ENCODE results near the gene ZFYVE1. TPM values are rescaled to one million over a fixed set of nuclear protein-coding genes. Genes with fewer than 3 reads are reported as not detected.

ZFYVE1 gene
- total and polyA plus RNA-seq, 2 donors (not counting 3 experiments of a cell fraction or from before 2014, with no cell fraction given) = 27.3 to 29.2 TPM

DNA sequence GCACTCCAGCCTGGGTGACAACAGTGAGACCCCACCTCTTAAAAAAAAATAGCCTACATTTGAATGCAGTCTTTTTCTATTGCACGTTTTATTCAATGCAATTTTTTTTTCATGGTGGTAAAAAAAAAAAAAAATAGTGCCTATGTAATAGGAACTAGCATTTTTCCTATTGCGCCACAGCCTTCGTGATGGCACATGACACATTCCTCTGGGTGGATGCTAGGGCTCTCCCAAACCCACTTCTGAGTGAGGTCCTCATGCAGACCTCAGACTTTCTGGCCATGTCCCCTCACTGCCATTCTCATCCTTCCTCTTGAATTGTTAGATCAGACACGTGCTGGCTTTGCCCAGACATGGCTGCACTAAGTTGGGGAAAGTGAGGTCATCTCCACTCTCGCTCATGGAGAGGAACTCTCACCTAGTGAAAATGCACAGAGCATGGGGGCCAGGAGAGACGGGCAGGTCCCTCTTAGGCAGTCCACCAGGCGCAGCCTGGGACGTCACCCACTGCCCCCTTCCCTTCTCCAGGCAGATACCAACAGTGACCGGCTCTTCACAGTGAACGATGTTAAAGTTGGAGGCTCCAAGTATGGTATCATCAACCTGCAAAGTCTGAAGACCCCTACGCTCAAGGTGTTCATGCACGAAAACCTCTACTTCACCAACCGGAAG lies 81.4 kb downstream of the ZFYVE1 start:
- ChIA-PET CTCF (interaction anchor here (7.7 kb wide), 1 partner anchor 432 kb away, joined by 47 read pairs; no protein-coding TSS in a partner anchor), POLR2A (no interaction called here)
- no peaks in the 10 kb centered on the region for H3K27me3 ChIP-seq (ENCODE audit: control insufficient read depth in 2 of 2, insufficient read depth in 2 of 2, low read length in 2 of 2)
- H3K9me3 ChIP-seq (replicated peaks; ENCODE audit: control insufficient read depth, insufficient read depth, low read length) = no peaks in the 10 kb centered on the region
- no peak overlapping the region for H3K27ac ChIP-seq (ENCODE audit: insufficient read depth, low read depth, low read length)
- FAIRE-seq = no peak
- BruUV-seq (replicated peaks) = no TSS peak
- DNase-seq (ENCODE audit: low read depth, low spot score) = no peak
- no peak for TF ChIP-seq JUN (IDR thresholded peaks at IDR 0.05; ENCODE audit: borderline replicate concordance, insufficient read depth, insufficient read length, low read depth)
- no peak for TF ChIP-seq EZH2 (IDR thresholded peaks at IDR 0.05; ENCODE audit: borderline replicate concordance, low read depth, low read length, severe bottlenecking)
- no peak for TF ChIP-seq POLR2A (IDR thresholded peaks at IDR 0.05; ENCODE audit: low read depth, low read length)
- no peaks in the 10 kb centered on the region for H3K79me2 ChIP-seq (ENCODE audit: control insufficient read depth, insufficient read depth, low read length)
- H3K36me3 ChIP-seq (ENCODE audit: control insufficient read depth in 2 of 2, extremely low read depth in 1 of 2, insufficient read depth in 2 of 2, low read length in 2 of 2) = peaks cover 2 to 9% of the 10 kb centered on the region in 2 experiments
- dilution Hi-C loops (cut with MboI; ENCODE audit: extremely low pct_ligation_motif_present, low sequenced_read_pairs) (no loop called here), intact Hi-C loops (cut with micrococcal nuclease) (no loop called here)
- H3K4me1 ChIP-seq (ENCODE audit: control insufficient read depth, extremely low read depth, insufficient read depth, low read length) = no peaks in the 10 kb centered on the region
- no peaks in the 10 kb centered on the region for H4K20me1 ChIP-seq (replicated peaks; ENCODE audit: control insufficient read depth, extremely low read depth, insufficient read depth, low read length)
- H3K4me3 ChIP-seq (replicated peaks in 1 of 3; ENCODE audit: insufficient read depth in 1 of 3, low read depth in 1 of 3, low read length in 3 of 3) = no peak overlapping the region
- no peak overlapping the region for H3K4me2 ChIP-seq (ENCODE audit: insufficient read depth, low read length)
- no peak overlapping the region for H2AFZ ChIP-seq (ENCODE audit: low read depth, low read length)
- H3K9me1 ChIP-seq (replicated peaks; ENCODE audit: control insufficient read depth, extremely low read depth, insufficient read depth, low read length) = no peaks in the 10 kb centered on the region
- H3K9ac ChIP-seq (replicated peaks; ENCODE audit: extremely low read depth, insufficient read depth, low read length) = no peak overlapping the region

DNA sequence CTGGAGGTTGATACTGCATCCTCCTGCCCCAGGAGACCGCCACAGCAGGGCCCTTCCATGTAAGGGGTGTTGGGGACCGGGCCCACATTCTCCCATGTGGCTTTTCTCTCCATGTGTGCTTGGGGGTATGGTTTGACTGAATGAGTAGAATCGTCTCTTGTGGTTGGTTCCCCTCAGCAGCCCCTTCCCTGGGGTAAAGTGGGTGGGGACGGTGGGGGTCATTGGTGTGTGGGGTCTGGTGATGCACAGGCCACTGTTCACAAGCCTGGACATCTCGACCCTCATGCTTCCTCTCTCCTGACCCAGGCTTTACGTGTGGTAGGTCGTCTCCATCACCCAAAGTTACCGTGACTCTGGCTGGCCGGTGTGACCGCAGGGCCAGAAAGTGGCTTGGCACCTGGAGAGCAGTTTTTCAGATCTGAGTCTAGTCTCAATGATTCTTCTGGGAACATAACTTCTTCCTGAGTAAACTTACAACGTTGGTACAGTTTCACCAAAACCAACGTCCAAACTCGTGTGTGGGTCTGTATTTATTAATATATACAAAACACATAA lies 83.0 kb downstream of the ZFYVE1 start:
- Histone ChIP-seq H3K9me1 (replicated peaks; ENCODE audit: control insufficient read depth, extremely low read depth, insufficient read depth, low read length) (no peaks in the 10 kb centered on the region), H3K4me2 (ENCODE audit: insufficient read depth, low read length) (no peak overlapping the region), H3K36me3 (ENCODE audit: control insufficient read depth in 2 of 2, extremely low read depth in 1 of 2, insufficient read depth in 2 of 2, low read length in 2 of 2) (peaks cover 2 to 14% of the 10 kb centered on the region in 2 experiments), H3K27me3 (ENCODE audit: control insufficient read depth in 2 of 2, insufficient read depth in 2 of 2, low read length in 2 of 2) (no peaks in the 10 kb centered on the region), H3K27ac (ENCODE audit: insufficient read depth, low read depth, low read length) (no peak overlapping the region), H3K9ac (replicated peaks; ENCODE audit: extremely low read depth, insufficient read depth, low read length) (no peak overlapping the region), H3K4me1 (ENCODE audit: control insufficient read depth, extremely low read depth, insufficient read depth, low read length) (no peaks in the 10 kb centered on the region), H4K20me1 (replicated peaks; ENCODE audit: control insufficient read depth, extremely low read depth, insufficient read depth, low read length) (no peaks in the 10 kb centered on the region), H3K79me2 (ENCODE audit: control insufficient read depth, insufficient read depth, low read length) (no peaks in the 10 kb centered on the region), H2AFZ (ENCODE audit: low read depth, low read length) (no peak overlapping the region), H3K9me3 (replicated peaks; ENCODE audit: control insufficient read depth, insufficient read depth, low read length) (no peaks in the 10 kb centered on the region), H3K4me3 (replicated peaks in 1 of 3; ENCODE audit: insufficient read depth in 1 of 3, low read depth in 1 of 3, low read length in 3 of 3) (no peak overlapping the region)
- DNase-seq (ENCODE audit: low read depth, low spot score) (no peak), FAIRE-seq (no peak)
- intact Hi-C loops (cut with micrococcal nuclease) (no loop called here), dilution Hi-C loops (cut with MboI; ENCODE audit: extremely low pct_ligation_motif_present, low sequenced_read_pairs) (no loop called here)
- BruUV-seq (replicated peaks) = no TSS peak
- CTCF ChIA-PET = interaction anchor here (1.1 to 7.7 kb wide), 2 partner anchors 428 to 430 kb away, joined by 3 to 47 read pairs; no protein-coding TSS in a partner anchor
- POLR2A ChIA-PET = no interaction called here
- TF ChIP-seq, protein P1, sequence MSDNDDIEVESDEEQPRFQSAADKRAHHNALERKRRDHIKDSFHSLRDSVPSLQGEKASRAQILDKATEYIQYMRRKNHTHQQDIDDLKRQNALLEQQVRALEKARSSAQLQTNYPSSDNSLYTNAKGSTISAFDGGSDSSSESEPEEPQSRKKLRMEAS (IDR thresholded peaks at IDR 0.05; ENCODE audit: insufficient read depth, insufficient read length) = no peak
- TF ChIP-seq POLR2AphosphoS5 (IDR thresholded peaks at IDR 0.05; ENCODE audit: insufficient read depth, low read depth, low read length) (no peak), MYC (IDR thresholded peaks at IDR 0.05; ENCODE audit: low read depth, low read length) (no peak), POLR2A (IDR thresholded peaks at IDR 0.05; ENCODE audit: low read depth, low read length) (no peak), EZH2 (IDR thresholded peaks at IDR 0.05; ENCODE audit: borderline replicate concordance, low read depth, low read length, severe bottlenecking) (no peak), JUN (IDR thresholded peaks at IDR 0.05; ENCODE audit: borderline replicate concordance, insufficient read depth, insufficient read length, low read depth) (no peak), GATA2 (IDR thresholded peaks at IDR 0.05; ENCODE audit: insufficient read depth, insufficient read length, low read depth, low read length) (no peak), FOS (IDR thresholded peaks at IDR 0.05; ENCODE audit: borderline replicate concordance, insufficient read depth, low read length) (no peak)
- TF ChIP-seq, protein P2, sequence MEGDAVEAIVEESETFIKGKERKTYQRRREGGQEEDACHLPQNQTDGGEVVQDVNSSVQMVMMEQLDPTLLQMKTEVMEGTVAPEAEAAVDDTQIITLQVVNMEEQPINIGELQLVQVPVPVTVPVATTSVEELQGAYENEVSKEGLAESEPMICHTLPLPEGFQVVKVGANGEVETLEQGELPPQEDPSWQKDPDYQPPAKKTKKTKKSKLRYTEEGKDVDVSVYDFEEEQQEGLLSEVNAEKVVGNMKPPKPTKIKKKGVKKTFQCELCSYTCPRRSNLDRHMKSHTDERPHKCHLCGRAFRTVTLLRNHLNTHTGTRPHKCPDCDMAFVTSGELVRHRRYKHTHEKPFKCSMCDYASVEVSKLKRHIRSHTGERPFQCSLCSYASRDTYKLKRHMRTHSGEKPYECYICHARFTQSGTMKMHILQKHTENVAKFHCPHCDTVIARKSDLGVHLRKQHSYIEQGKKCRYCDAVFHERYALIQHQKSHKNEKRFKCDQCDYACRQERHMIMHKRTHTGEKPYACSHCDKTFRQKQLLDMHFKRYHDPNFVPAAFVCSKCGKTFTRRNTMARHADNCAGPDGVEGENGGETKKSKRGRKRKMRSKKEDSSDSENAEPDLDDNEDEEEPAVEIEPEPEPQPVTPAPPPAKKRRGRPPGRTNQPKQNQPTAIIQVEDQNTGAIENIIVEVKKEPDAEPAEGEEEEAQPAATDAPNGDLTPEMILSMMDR (IDR thresholded peaks at IDR 0.05; ENCODE audit: extremely low read depth in 1 of 2, insufficient read depth in 1 of 2, low read depth in 1 of 2, low read length in 2 of 2) = no peak
